Measurements from ENCODE around the gene PIGK. TPM values are rescaled to one million over a fixed set of nuclear protein-coding genes. Genes with fewer than 3 reads are reported as not detected.

PIGK gene
- polyA plus RNA-seq, 4 donors: 2.7 to 23.9 (median 9.4) TPM

- no peak for DNase-seq
- 47 to 58% (median 55%) methylated on average over 1 of the region's 1 CpG for WGBS, 3 donors
- Histone ChIP-seq H3K4me1 (ENCODE audit: control insufficient read depth in 3 of 3, insufficient read depth in 2 of 3, low read depth in 1 of 3, low read length in 2 of 3) (no peaks in the 10 kb centered on the region), H3K36me3 (ENCODE audit: control insufficient read depth in 3 of 3, insufficient read depth in 2 of 3, low read depth in 1 of 3, low read length in 3 of 3) (no peaks in the 10 kb centered on the region), H3K9me3 (ENCODE audit: control insufficient read depth in 2 of 2, insufficient read depth in 1 of 2, low read depth in 1 of 2, low read length in 1 of 2) (no peaks in the 10 kb centered on the region), H3K27ac (ENCODE audit: low read depth in 1 of 3, low read length in 2 of 3) (no peak overlapping the region), H3K4me3 (ENCODE audit: low read depth in 1 of 3, low read length in 3 of 3) (no peak overlapping the region), H3K27me3 (ENCODE audit: control insufficient read depth in 3 of 3, insufficient read depth in 3 of 3, low read length in 3 of 3) (no peaks in the 10 kb centered on the region)
- no peak for FAIRE-seq
Measured at GRCh38 chr1:77048615-77049005, 170.6 kb downstream of the PIGK start.

- Histone ChIP-seq H3K9me3 (ENCODE audit: control insufficient read depth in 2 of 2, insufficient read depth in 1 of 2, low read depth in 1 of 2, low read length in 1 of 2) (no peaks in the 10 kb centered on the region), H3K36me3 (ENCODE audit: control insufficient read depth in 3 of 3, insufficient read depth in 2 of 3, low read depth in 1 of 3, low read length in 3 of 3) (no peaks in the 10 kb centered on the region), H3K4me1 (ENCODE audit: control insufficient read depth in 3 of 3, insufficient read depth in 2 of 3, low read depth in 1 of 3, low read length in 2 of 3) (no peaks in the 10 kb centered on the region), H3K4me3 (ENCODE audit: low read depth in 1 of 3, low read length in 3 of 3) (no peak overlapping the region), H3K27me3 (ENCODE audit: control insufficient read depth in 3 of 3, insufficient read depth in 3 of 3, low read length in 3 of 3) (no peaks in the 10 kb centered on the region), H3K27ac (ENCODE audit: low read depth in 1 of 3, low read length in 2 of 3) (no peak overlapping the region)
- WGBS, 3 donors: 64 to 81% (median 72%) methylated on average over 3 of the region's 3 CpGs
- DNase-seq: no peak
- no peak for FAIRE-seq
Measured at GRCh38 chr1:77047978-77048614, 171.1 kb downstream of the PIGK start.

- no peaks in the 10 kb centered on the region for H3K36me3 ChIP-seq (ENCODE audit: control insufficient read depth in 3 of 3, insufficient read depth in 2 of 3, low read depth in 1 of 3, low read length in 3 of 3)
- no peak overlapping the region for H3K4me3 ChIP-seq (ENCODE audit: low read depth in 1 of 3, low read length in 3 of 3)
- FAIRE-seq (no peak), DNase-seq (no peak)
- no peaks in the 10 kb centered on the region for H3K4me1 ChIP-seq (ENCODE audit: control insufficient read depth in 3 of 3, insufficient read depth in 2 of 3, low read depth in 1 of 3, low read length in 2 of 3)
- no peaks in the 10 kb centered on the region for H3K27me3 ChIP-seq (ENCODE audit: control insufficient read depth in 3 of 3, insufficient read depth in 3 of 3, low read length in 3 of 3)
- WGBS, 3 donors: 87 to 91% (median 89%) methylated on average over 1 of the region's 1 CpG
- no peak overlapping the region for H3K27ac ChIP-seq (ENCODE audit: low read depth in 1 of 3, low read length in 2 of 3)
- no peaks in the 10 kb centered on the region for H3K9me3 ChIP-seq (ENCODE audit: control insufficient read depth in 2 of 2, insufficient read depth in 1 of 2, low read depth in 1 of 2, low read length in 1 of 2)
Measured at GRCh38 chr1:77047575-77047974, 171.7 kb downstream of the PIGK start.

GRCh38 chr1:77044133-77044849, 174.9 kb downstream of the PIGK start:
- Histone ChIP-seq H3K9me3 (ENCODE audit: control insufficient read depth in 2 of 2, insufficient read depth in 1 of 2, low read depth in 1 of 2, low read length in 1 of 2) (no peaks in the 10 kb centered on the region), H3K27ac (ENCODE audit: low read depth in 1 of 3, low read length in 2 of 3) (no peak overlapping the region), H3K4me1 (ENCODE audit: control insufficient read depth in 3 of 3, insufficient read depth in 2 of 3, low read depth in 1 of 3, low read length in 2 of 3) (no peaks in the 10 kb centered on the region), H3K4me3 (ENCODE audit: low read depth in 1 of 3, low read length in 3 of 3) (no peak overlapping the region), H3K36me3 (ENCODE audit: control insufficient read depth in 3 of 3, insufficient read depth in 2 of 3, low read depth in 1 of 3, low read length in 3 of 3) (no peaks in the 10 kb centered on the region), H3K27me3 (ENCODE audit: control insufficient read depth in 3 of 3, insufficient read depth in 3 of 3, low read length in 3 of 3) (no peaks in the 10 kb centered on the region)
- WGBS, 3 donors: 88 to 93% (median 90%) methylated on average over 20 of the region's 20 CpGs
- FAIRE-seq (no peak), DNase-seq (no peak)

GRCh38 chr1:77040826-77041225, 178.4 kb downstream of the PIGK start:
- 60 to 82% (median 71%) methylated on average over 3 of the region's 3 CpGs for WGBS, 3 donors
- H3K4me1 ChIP-seq (ENCODE audit: control insufficient read depth in 3 of 3, insufficient read depth in 2 of 3, low read depth in 1 of 3, low read length in 2 of 3): no peaks in the 10 kb centered on the region
- no peak for FAIRE-seq
- no peak overlapping the region for H3K27ac ChIP-seq (ENCODE audit: low read depth in 1 of 3, low read length in 2 of 3)
- H3K36me3 ChIP-seq (ENCODE audit: control insufficient read depth in 3 of 3, insufficient read depth in 2 of 3, low read depth in 1 of 3, low read length in 3 of 3): no peaks in the 10 kb centered on the region
- DNase-seq: no peak
- no peaks in the 10 kb centered on the region for H3K9me3 ChIP-seq (ENCODE audit: control insufficient read depth in 2 of 2, insufficient read depth in 1 of 2, low read depth in 1 of 2, low read length in 1 of 2)
- no peak overlapping the region for H3K4me3 ChIP-seq (ENCODE audit: low read depth in 1 of 3, low read length in 3 of 3)
- H3K27me3 ChIP-seq (ENCODE audit: control insufficient read depth in 3 of 3, insufficient read depth in 3 of 3, low read length in 3 of 3): no peaks in the 10 kb centered on the region

- no peak overlapping the region for H3K4me3 ChIP-seq (ENCODE audit: low read depth in 1 of 3, low read length in 3 of 3)
- FAIRE-seq: no peak
- no peaks in the 10 kb centered on the region for H3K9me3 ChIP-seq (ENCODE audit: control insufficient read depth in 2 of 2, insufficient read depth in 1 of 2, low read depth in 1 of 2, low read length in 1 of 2)
- no peaks in the 10 kb centered on the region for H3K4me1 ChIP-seq (ENCODE audit: control insufficient read depth in 3 of 3, insufficient read depth in 2 of 3, low read depth in 1 of 3, low read length in 2 of 3)
- no peaks in the 10 kb centered on the region for H3K36me3 ChIP-seq (ENCODE audit: control insufficient read depth in 3 of 3, insufficient read depth in 2 of 3, low read depth in 1 of 3, low read length in 3 of 3)
- no peaks in the 10 kb centered on the region for H3K27me3 ChIP-seq (ENCODE audit: control insufficient read depth in 3 of 3, insufficient read depth in 3 of 3, low read length in 3 of 3)
- DNase-seq: no peak
- no peak overlapping the region for H3K27ac ChIP-seq (ENCODE audit: low read depth in 1 of 3, low read length in 2 of 3)
- 81 to 87% (median 84%) methylated on average over 8 of the region's 8 CpGs for WGBS, 3 donors
Measured at GRCh38 chr1:77039739-77040138, 179.5 kb downstream of the PIGK start.

GRCh38 chr1:77039111-77039510, 180.1 kb downstream of the PIGK start:
- FAIRE-seq: no peak
- 76 to 92% (median 84%) methylated on average over 1 of the region's 1 CpG for WGBS, 3 donors
- no peaks in the 10 kb centered on the region for H3K27me3 ChIP-seq (ENCODE audit: control insufficient read depth in 3 of 3, insufficient read depth in 3 of 3, low read length in 3 of 3)

More at GRCh38 chr1:77039111-77039510, 180.1 kb downstream of the PIGK start:
- H3K27ac ChIP-seq (ENCODE audit: low read depth in 1 of 3, low read length in 2 of 3): no peak overlapping the region
- no peak overlapping the region for H3K4me3 ChIP-seq (ENCODE audit: low read depth in 1 of 3, low read length in 3 of 3)
- no peaks in the 10 kb centered on the region for H3K9me3 ChIP-seq (ENCODE audit: control insufficient read depth in 2 of 2, insufficient read depth in 1 of 2, low read depth in 1 of 2, low read length in 1 of 2)
- no peaks in the 10 kb centered on the region for H3K4me1 ChIP-seq (ENCODE audit: control insufficient read depth in 3 of 3, insufficient read depth in 2 of 3, low read depth in 1 of 3, low read length in 2 of 3)
- H3K36me3 ChIP-seq (ENCODE audit: control insufficient read depth in 3 of 3, insufficient read depth in 2 of 3, low read depth in 1 of 3, low read length in 3 of 3): no peaks in the 10 kb centered on the region
- no peak for DNase-seq

Data from small intestine (tissue), 7 donors.